ENCODE data around the gene RFXAP. TPM values are rescaled to one million over a fixed set of nuclear protein-coding genes. Genes with fewer than 3 reads are reported as not detected.

Gene RFXAP
- polyA plus RNA-seq, 1 of the 3 experiments (the other 2 are of a cell fraction), result 4.1 TPM

GRCh38 chr13:36795463-36795862 lies 23.6 kb upstream of the RFXAP start:
- POLR2A ChIA-PET, result no interaction called here
- 32% methylated on average over 6 of the region's 6 CpGs for WGBS (ENCODE audit: low lambda C conversion rate)
- no peak overlapping the region for H3K27ac ChIP-seq (ENCODE audit: low read depth in 2 of 2, low read length in 1 of 2)
- no peak for DNase-seq
- no peak overlapping the region for H3K4me3 ChIP-seq (ENCODE audit: low read depth in 2 of 2, low read length in 1 of 2)
- no peaks in the 10 kb centered on the region for H3K36me3 ChIP-seq (replicated peaks in 1 of 2; ENCODE audit: control insufficient read depth in 1 of 2, insufficient read depth in 2 of 2, low read length in 1 of 2)
- H3K79me2 ChIP-seq (ENCODE audit: insufficient read depth), result no peaks in the 10 kb centered on the region
- no peaks in the 10 kb centered on the region; the same call in 1 of the 2 replicates for H3K27me3 ChIP-seq (ENCODE audit: insufficient read depth)
- CTCF ChIA-PET, result interaction anchor here (0.5 to 1.0 kb wide), 2 partner anchors 22 to 522 kb away, joined by 3 read pairs; no protein-coding TSS in a partner anchor
- no peaks in the 10 kb centered on the region for H3F3A ChIP-seq (replicated peaks; ENCODE audit: insufficient read depth)
- no peaks in the 10 kb centered on the region for H3K9me3 ChIP-seq
- H2AFZ ChIP-seq (ENCODE audit: low read depth), result no peak overlapping the region
- H3K4me1 ChIP-seq (ENCODE audit: control insufficient read depth in 1 of 2, insufficient read depth in 2 of 2, low read depth in 1 of 2, low read length in 1 of 2), result no peaks in the 10 kb centered on the region
- TF ChIP-seq FOXJ3 (CRISPR knock-in tag; IDR thresholded peaks at IDR 0.05) (no peak), CTCF (IDR thresholded peaks at IDR 0.05) (no peak), REST (IDR thresholded peaks at IDR 0.05; ENCODE audit: low read depth, low read length) (no peak), SIN3A (IDR thresholded peaks at IDR 0.05; ENCODE audit: borderline replicate concordance, low read depth, low read length) (no peak), USF2 (IDR thresholded peaks at IDR 0.05; ENCODE audit: borderline replicate concordance, low read depth, low read length) (no peak), MAX (IDR thresholded peaks at IDR 0.05; ENCODE audit: low read depth) (no peak), GATA2 (CRISPR knock-in tag; IDR thresholded peaks at IDR 0.05) (no peak), TAF1 (IDR thresholded peaks at IDR 0.05; ENCODE audit: borderline replicate concordance, low read depth, low read length) (no peak), EZH2phosphoT487 (IDR thresholded peaks at IDR 0.05; ENCODE audit: borderline replicate concordance, low read depth) (no peak), CHD2 (IDR thresholded peaks at IDR 0.05; ENCODE audit: low read length, partially characterized antibody) (no peak), NRF1 (IDR thresholded peaks at IDR 0.05; ENCODE audit: low read depth, low read length) (no peak), SMC3 (IDR thresholded peaks at IDR 0.05; ENCODE audit: low read depth, low read length) (no peak), YY1 (IDR thresholded peaks at IDR 0.05; ENCODE audit: low read depth) (no peak), JUND (IDR thresholded peaks at IDR 0.05) (no peak), RAD21 (IDR thresholded peaks at IDR 0.05; ENCODE audit: low read length) (no peak), RFX5 (IDR thresholded peaks at IDR 0.05; ENCODE audit: low read length) (no peak)
- no peak overlapping the region for H3K4me2 ChIP-seq
- no peak overlapping the region for H3K9ac ChIP-seq
- H4K20me1 ChIP-seq (ENCODE audit: insufficient read depth), result no peaks in the 10 kb centered on the region
- no peaks in the 10 kb centered on the region for H3K9me2 ChIP-seq
